ENCODE results near the gene S100A7A.

The S100A7A gene

DNA sequence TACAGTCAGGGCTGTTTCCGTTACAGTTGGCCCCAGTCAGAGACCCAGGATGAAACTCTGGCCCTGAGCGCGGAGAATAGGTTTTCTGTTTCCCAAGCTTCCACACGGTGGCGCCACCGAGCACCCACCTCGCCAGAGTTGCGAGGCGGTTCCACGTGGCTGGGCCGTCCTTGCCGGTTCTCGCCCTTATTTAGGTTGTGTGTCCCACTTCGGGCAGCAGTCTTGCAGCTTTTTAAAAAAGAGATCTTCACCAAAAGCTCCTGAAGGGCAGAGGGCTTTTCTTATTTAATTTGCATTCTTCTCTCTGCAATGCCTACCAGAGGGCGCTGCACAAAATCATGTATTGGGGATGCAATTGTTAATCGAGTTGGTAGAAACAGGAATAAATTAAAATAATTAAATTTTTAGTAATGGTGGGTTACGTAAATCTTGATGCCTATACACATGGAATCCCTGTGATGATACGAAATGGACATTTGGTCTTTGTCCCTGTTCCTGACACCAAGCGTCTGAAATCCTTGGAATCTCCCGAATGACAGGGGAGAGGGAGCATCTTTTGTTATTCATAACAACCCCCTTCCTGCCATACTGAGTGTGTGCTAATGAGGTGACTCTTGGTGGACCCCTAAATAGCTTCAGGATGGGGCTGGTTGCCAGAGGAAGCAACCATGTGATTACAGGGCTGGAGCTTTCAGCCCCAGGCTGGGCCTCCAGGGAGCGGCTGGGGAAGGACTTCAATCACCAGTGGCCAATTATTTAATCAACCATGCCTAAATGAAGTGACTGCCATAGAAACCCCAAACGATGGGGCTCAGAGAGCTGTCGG is 49.7 kb downstream of the S100A7A start:
- DNase-seq, result no peak

DNA sequence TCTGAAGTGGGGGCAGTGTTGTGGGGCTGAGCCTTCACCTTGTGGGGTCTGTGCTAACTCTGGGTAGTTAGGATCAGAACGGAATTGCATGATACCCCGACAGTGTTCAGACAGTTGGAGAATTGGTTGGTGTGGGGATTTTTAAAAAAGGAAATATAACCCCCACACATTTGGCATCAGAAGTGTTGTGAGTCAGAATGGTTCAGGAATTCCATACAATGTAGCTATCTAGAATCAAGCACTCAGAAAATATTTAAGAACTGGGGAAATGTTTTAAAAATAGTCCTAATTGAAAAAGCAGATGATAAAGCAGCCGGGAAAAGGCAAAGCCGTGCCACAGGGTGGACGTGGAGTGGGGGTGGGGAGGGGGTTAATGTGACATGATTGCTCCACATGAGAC is 50.6 kb downstream of the S100A7A start:
- no peak for DNase-seq

DNA sequence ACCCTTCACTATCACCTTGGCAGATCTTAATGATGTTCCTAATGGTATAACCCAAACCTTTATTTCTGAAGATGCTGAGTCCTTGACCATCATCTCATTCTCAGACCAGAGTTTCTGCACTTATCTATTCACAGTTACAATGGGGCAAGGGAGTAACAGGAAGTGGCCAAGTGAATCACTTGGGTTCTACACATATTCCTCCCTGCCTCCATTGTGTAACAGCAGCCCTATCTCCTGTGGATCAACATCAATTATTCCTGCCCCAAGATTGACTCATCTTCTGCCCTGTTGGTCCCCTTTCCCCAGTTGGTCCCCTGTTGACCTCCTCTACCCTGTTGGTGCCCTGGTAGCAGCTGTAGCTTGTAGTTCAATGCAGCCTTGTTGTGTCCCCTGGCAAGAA is 54.4 kb downstream of the S100A7A start:
- no peak for DNase-seq
